Stomach (tissue), 9 donors: ENCODE data around the gene CCDC93. TPM values are rescaled to one million over a fixed set of nuclear protein-coding genes. Genes with fewer than 3 reads are reported as not detected.

Experiments used
- DNase-seq, 2 donors: peaks; one replicate each; pipeline versions ENCODE4 v3.0.0 to v3.0.0-alpha.2; 2013 to 2019
- H3K27ac ChIP-seq, 5 donors: fragments of 200-600 bp in 4 of 5; sonication (generic) in 4 of 5; one replicate each; pipeline ENCODE4 v1.5.1; 2013 to 2019; ENCODE audit warnings: mild to moderate bottlenecking in 1 of 5, moderate library complexity in 1 of 5
- H3K27me3 ChIP-seq, 3 donors: fragments of 200-600 bp; sonication (generic); one replicate each; pipeline ENCODE4 v1.5.1; 2017 to 2019; ENCODE audit warnings: mixed run types in 1 of 3
- H3K36me3 ChIP-seq, 4 donors: fragments of 200-600 bp; sonication (generic); 1 replicate in 3 of 4; 2 replicates in 1 of 4; pipeline ENCODE4 v1.5.1; 2016 to 2019
- H3K4me1 ChIP-seq, 4 donors: fragments of 200-600 bp; sonication (generic); one replicate each; pipeline ENCODE4 v1.5.1; 2016 to 2019
- H3K4me3 ChIP-seq, 4 donors: fragments of 200-600 bp; sonication (generic) in 3 of 4; one replicate each; pipeline ENCODE4 v1.5.1; 2016 to 2019; ENCODE audit warnings: mild to moderate bottlenecking in 1 of 4
- H3K9me3 ChIP-seq, 4 donors: fragments of 200-600 bp; sonication (generic); one replicate each; pipeline ENCODE4 v1.5.1; 2016 to 2019
- EP300 ChIP-seq: sonication (generic); formaldehyde crosslinking; IDR thresholded peaks from one replicate; pipeline ENCODE4 v1.6.1; 2017; ENCODE audit warnings: antibody characterized with exemption
- POLR2A ChIP-seq, 4 donors: fragments of 450-650 bp; IDR thresholded peaks; one replicate each; pipeline ENCODE4 v1.6.1; 2016; ENCODE audit warnings: antibody characterized with exemption in 4 of 4, control low read depth in 2 of 4, mild to moderate bottlenecking in 1 of 4, moderate library complexity in 1 of 4
- POLR2AphosphoS5 ChIP-seq, 3 donors: sonication (generic); formaldehyde crosslinking; IDR thresholded peaks; one replicate each; pipeline ENCODE4 v1.6.1; 2016; ENCODE audit warnings: antibody characterized with exemption in 3 of 3
- WGBS, 5 donors: extraction: QIAGEN DNeasy Blood & Tissue Kit in 3 of 5; methylation state at CpG; one replicate each; pipeline versions ENCODE4 v1.1.5 to v1.1.7; 2013 to 2018; 5-methylcytosine and 5-hydroxymethylcytosine counted together
- intact Hi-C: fragments of 100-400 bp; cut with DNase I; formaldehyde crosslinking; loops from one replicate; pipeline ENCODE4 v1.15.1; 2023; ENCODE audit warnings: low total_unique reads
- polyA plus RNA-seq, 3 donors: library from polyadenylated mRNA; stranded (reverse); fragments of 200-250 nt; gene quantifications; one replicate each; pipeline ENCODE4 v1.2.3, GENCODE V29; 2013
- total RNA-seq, 5 donors: library from RNA; depleted of rRNA; stranded (reverse); fragments of >200 nt; gene quantifications; one replicate each; pipeline versions ENCODE4 v1.1.0 to v1.2.3, GENCODE V29; 2014 to 2016
- TF ChIP-seq, protein P1 (sequence below), 7 experiments: fragments of 450-650 bp in 4 of 7; fragments of 200-600 bp in 3 of 7; sonication (generic) in 3 of 7; IDR thresholded peaks; one replicate each; pipeline ENCODE4 v1.5.1; 2016 to 2019; ENCODE audit warnings: antibody characterized with exemption in 7 of 7, control low read depth in 2 of 7, mild to moderate bottlenecking in 1 of 7
- donor health status: healthy with polysubstance abuse.
- donor health status: Bipolar disorder and iron deficiency.
- donor health status: healthy.

CCDC93 gene
- total and polyA plus RNA-seq, 8 donors = 3.1 to 63.9 (median 24.3) TPM

DNA sequence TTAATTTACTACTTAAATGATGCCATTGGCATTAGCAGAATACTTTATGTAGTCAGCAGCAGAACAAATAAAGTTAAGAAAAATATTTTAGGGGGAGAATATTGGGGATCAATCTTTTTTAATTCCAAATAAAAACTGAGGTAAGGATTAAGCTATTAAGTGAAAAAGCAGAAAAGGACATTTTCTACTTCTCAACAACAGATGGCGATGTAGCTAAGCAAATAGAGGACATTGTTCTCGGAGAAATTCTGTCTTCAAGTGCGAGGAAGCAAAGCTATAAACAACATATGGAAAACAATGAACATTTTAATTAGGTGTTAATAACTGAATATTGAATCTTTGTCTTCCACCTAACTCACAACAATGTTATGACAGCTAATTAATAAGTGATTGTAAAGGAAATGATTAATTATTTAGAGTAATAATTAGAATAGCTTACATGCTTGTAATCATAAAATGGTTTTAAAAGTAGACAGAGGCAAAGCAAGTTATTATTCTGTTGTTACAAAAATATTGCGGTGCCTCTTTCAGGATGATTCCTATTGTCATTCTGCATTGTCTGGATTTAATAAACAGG lies 32.9 kb upstream of the CCDC93 start:
- Histone ChIP-seq H3K36me3 (no peaks in the 10 kb centered on the region), H3K27me3 (peaks cover 0 to 36% (median 0%) of the 10 kb centered on the region in 3 donors), H3K9me3 (no peaks in the 10 kb centered on the region), H3K4me1 (peaks cover 0 to 11% (median 3%) of the 10 kb centered on the region in 4 donors), H3K4me3 (no peak overlapping the region), H3K27ac (no peak overlapping the region)
- intact Hi-C loops = no loop called here
- peak in 1 of 2 donors; percentile 67 for DNase-seq
- 7 to 10% (median 9%) methylated on average over 4 of the region's 4 CpGs for WGBS, 5 donors
- TF ChIP-seq, protein P1, sequence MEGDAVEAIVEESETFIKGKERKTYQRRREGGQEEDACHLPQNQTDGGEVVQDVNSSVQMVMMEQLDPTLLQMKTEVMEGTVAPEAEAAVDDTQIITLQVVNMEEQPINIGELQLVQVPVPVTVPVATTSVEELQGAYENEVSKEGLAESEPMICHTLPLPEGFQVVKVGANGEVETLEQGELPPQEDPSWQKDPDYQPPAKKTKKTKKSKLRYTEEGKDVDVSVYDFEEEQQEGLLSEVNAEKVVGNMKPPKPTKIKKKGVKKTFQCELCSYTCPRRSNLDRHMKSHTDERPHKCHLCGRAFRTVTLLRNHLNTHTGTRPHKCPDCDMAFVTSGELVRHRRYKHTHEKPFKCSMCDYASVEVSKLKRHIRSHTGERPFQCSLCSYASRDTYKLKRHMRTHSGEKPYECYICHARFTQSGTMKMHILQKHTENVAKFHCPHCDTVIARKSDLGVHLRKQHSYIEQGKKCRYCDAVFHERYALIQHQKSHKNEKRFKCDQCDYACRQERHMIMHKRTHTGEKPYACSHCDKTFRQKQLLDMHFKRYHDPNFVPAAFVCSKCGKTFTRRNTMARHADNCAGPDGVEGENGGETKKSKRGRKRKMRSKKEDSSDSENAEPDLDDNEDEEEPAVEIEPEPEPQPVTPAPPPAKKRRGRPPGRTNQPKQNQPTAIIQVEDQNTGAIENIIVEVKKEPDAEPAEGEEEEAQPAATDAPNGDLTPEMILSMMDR (IDR thresholded peaks at IDR 0.05) = peak in 5 of 7 experiments; percentile 28 to 61 (median 41)
- no peak for TF ChIP-seq EP300

DNA sequence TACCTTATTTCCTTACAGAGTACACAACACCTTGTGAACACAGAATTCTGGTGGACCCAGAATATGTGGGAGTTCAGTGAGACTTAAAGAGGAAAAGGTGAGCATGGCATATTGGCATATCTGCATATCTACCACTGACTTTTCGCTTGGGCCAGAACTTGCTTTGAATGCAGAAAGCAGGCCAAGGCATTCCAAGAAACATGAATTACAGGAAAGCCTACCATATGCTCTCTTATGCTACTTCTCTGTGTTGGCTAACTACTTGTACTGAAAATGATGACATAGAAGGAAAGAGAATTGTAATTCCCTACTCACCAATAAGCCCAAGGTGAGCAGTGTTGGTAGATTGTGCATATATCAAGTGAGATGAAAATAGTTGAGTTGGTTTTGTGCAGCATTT lies 31.4 kb upstream of the CCDC93 start:
- intact Hi-C loops = no loop called here
- Histone ChIP-seq H3K9me3 (no peaks in the 10 kb centered on the region), H3K4me1 (peaks cover 0 to 11% (median 3%) of the 10 kb centered on the region in 4 donors), H3K36me3 (no peaks in the 10 kb centered on the region), H3K27ac (no peak overlapping the region), H3K27me3 (peaks cover 0 to 47% (median 5%) of the 10 kb centered on the region in 3 donors), H3K4me3 (no peak overlapping the region)
- DNase-seq = no peak
- 82 to 95% (median 89%) methylated on average over 1 of the region's 1 CpG for WGBS, 5 donors
- no peak for TF ChIP-seq EP300
- TF ChIP-seq POLR2A (IDR thresholded peaks at IDR 0.05) = no peak
- TF ChIP-seq, protein P1 (IDR thresholded peaks at IDR 0.05) = no peak
- no peak for TF ChIP-seq POLR2AphosphoS5 (IDR thresholded peaks at IDR 0.05)

DNA sequence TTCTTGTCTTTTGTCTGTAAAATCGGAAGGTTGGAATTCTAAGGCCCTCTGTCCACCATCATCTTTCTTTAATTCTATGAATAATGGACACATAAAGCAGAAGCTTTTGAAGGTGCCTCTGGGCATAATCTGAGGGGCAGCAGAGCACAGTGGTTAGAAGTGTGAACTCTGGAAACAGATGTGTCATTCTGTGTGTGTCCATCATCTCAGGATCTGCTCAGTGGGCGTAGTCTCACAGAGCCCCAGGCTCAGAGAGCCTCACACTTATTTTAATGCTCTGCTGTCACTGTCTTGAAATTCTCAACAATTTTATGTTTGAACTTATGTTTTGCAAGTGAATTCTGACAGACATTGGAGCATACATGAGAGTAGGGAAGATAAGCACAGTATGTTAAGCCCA lies 31.0 kb upstream of the CCDC93 start:
- intact Hi-C loops = no loop called here
- H3K9me3 ChIP-seq = no peaks in the 10 kb centered on the region
- DNase-seq = no peak
- H3K27ac ChIP-seq = no peak overlapping the region
- peaks cover 0 to 11% (median 3%) of the 10 kb centered on the region in 4 donors for H3K4me1 ChIP-seq
- H3K4me3 ChIP-seq = no peak overlapping the region
- 84 to 92% (median 87%) methylated on average over 2 of the region's 2 CpGs for WGBS, 5 donors
- TF ChIP-seq, protein P1 (IDR thresholded peaks at IDR 0.05) = no peak
- TF ChIP-seq EP300 (no peak), POLR2AphosphoS5 (IDR thresholded peaks at IDR 0.05) (no peak)
- no peaks in the 10 kb centered on the region for H3K36me3 ChIP-seq
- peaks cover 0 to 50% (median 5%) of the 10 kb centered on the region in 3 donors for H3K27me3 ChIP-seq

DNA sequence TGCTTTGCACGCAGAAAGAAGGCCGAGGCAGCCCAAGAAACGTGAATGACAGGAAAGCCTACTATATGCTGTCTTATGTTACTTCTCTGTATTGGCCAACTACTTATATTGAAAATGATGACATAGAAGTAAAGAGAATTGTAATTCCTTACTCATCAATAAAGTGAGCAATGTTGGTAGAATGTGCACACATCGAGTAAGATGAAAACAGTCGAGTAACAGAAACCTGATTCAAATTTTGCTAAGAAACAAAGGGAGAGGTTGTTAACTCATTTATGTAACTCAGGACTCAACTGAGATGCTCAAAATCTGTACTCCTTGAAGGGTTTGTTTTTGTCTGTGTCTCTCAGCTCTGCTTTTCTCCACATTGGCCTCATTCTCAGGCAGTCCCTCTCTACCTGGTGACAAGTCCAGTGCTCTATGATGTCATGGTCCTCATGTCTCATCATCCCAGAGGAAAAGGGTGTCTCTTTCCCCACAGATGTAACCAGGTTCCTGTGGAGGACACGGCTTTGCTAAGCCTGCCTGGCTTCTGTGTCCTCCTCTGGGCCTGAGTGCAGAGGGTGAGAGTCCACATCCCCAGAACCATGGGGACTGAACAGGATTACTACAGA lies 30.3 kb upstream of the CCDC93 start:
- intact Hi-C loops = no loop called here
- Histone ChIP-seq H3K36me3 (no peaks in the 10 kb centered on the region), H3K4me3 (no peak overlapping the region), H3K9me3 (no peaks in the 10 kb centered on the region), H3K4me1 (peaks cover 0 to 11% (median 3%) of the 10 kb centered on the region in 4 donors), H3K27ac (no peak overlapping the region), H3K27me3 (peaks cover 0 to 50% (median 5%) of the 10 kb centered on the region in 3 donors)
- WGBS, 5 donors = 58 to 75% (median 62%) methylated on average over 6 of the region's 6 CpGs
- TF ChIP-seq, protein P1 (IDR thresholded peaks at IDR 0.05) = no peak
- TF ChIP-seq EP300 (no peak), POLR2AphosphoS5 (IDR thresholded peaks at IDR 0.05) (no peak), POLR2A (IDR thresholded peaks at IDR 0.05) (no peak)
- no peak for DNase-seq
